ENCODE results near the gene C2CD4C.
A peak's percentile ranks its signal among the peaks of the same experiment; 100 is the strongest.
"Not testable (repeated sequence)": the region's sequence is repeated elsewhere in the genome, so short reads cannot be mapped to it uniquely, and the experiment has no call there.

Gene C2CD4C

GRCh38 chr19:408902-409515, at the start of gene C2CD4C:
C2CD4C (minus strand) TSS chr19:409147; CDS start chr19:408361, 786 bp downstream.
- DNase-seq (ENCODE audit: low read depth): peak; percentile 24

GRCh38 chr19:458091-459042, 49.4 kb upstream of the C2CD4C start:
- DNase-seq (ENCODE audit: low read depth): no peak

- no peak for DNase-seq (ENCODE audit: low read depth)
Measured at GRCh38 chr19:457636-458035, 48.7 kb upstream of the C2CD4C start.

GRCh38 chr19:456547-457110, 47.7 kb upstream of the C2CD4C start:
- DNase-seq (ENCODE audit: low read depth): no peak

- DNase-seq (ENCODE audit: low read depth): no peak
Measured at GRCh38 chr19:455851-456546, 47.1 kb upstream of the C2CD4C start.

GRCh38 chr19:455031-455705, 46.2 kb upstream of the C2CD4C start:
- DNase-seq (ENCODE audit: low read depth): no peak

GRCh38 chr19:453606-454005, 44.7 kb upstream of the C2CD4C start:
- no peak for DNase-seq (ENCODE audit: low read depth)

GRCh38 chr19:452829-453228, 43.9 kb upstream of the C2CD4C start:
- no peak for DNase-seq (ENCODE audit: low read depth)

- not testable (repeated sequence) for DNase-seq (ENCODE audit: low read depth)
Measured at GRCh38 chr19:450912-451481, 42.0 kb upstream of the C2CD4C start.

- DNase-seq (ENCODE audit: low read depth): no peak
Measured at GRCh38 chr19:449916-450315, 41.0 kb upstream of the C2CD4C start.

- no peak for DNase-seq (ENCODE audit: low read depth)
Measured at GRCh38 chr19:447816-448560, 39.0 kb upstream of the C2CD4C start.

GRCh38 chr19:447064-447426, 38.1 kb upstream of the C2CD4C start:
- DNase-seq (ENCODE audit: low read depth): no peak

- no peak for DNase-seq (ENCODE audit: low read depth)
Measured at GRCh38 chr19:444677-445210, 35.8 kb upstream of the C2CD4C start.

GRCh38 chr19:443005-443404, 34.1 kb upstream of the C2CD4C start:
- DNase-seq (ENCODE audit: low read depth): no peak

- DNase-seq (ENCODE audit: low read depth): no peak
Measured at GRCh38 chr19:442085-442484, 33.1 kb upstream of the C2CD4C start.

- DNase-seq (ENCODE audit: low read depth): no peak
Measured at GRCh38 chr19:441213-441836, 32.4 kb upstream of the C2CD4C start.

- DNase-seq (ENCODE audit: low read depth): no peak
Measured at GRCh38 chr19:440391-441212, 31.7 kb upstream of the C2CD4C start.

- no peak for DNase-seq (ENCODE audit: low read depth)
Measured at GRCh38 chr19:439167-439900, 30.4 kb upstream of the C2CD4C start.

Measured in stimulated activated CD4-positive, alpha-beta T cell treated with anti-CD3 and anti-CD28 coated beads, Interleukin-2, amount 100 ng/mL, for 4 hours (primary cell).